ENCODE measurements around the gene PRELID1.
"Not testable (repeated sequence)": the region's sequence is repeated elsewhere in the genome, so short reads cannot be mapped to it uniquely, and the experiment has no call there.

Gene PRELID1

GRCh38 chr5:177299697-177300096 is 3.9 kb upstream of the PRELID1 start:
- in situ Hi-C loops (cut with MboI; ENCODE audit: low sequenced_read_pairs): no loop called here

- in situ Hi-C loops (cut with MboI; ENCODE audit: low sequenced_read_pairs): no loop called here
Measured at GRCh38 chr5:177300236-177300880, 3.2 kb upstream of the PRELID1 start.

GRCh38 chr5:177300951-177301350 is 2.6 kb upstream of the PRELID1 start:
- in situ Hi-C loops (cut with MboI; ENCODE audit: low sequenced_read_pairs): no loop called here

- in situ Hi-C loops (cut with MboI; ENCODE audit: low sequenced_read_pairs): no loop called here
Measured at GRCh38 chr5:177301503-177302165, 2.0 kb upstream of the PRELID1 start.

GRCh38 chr5:177302354-177303110 is 1.1 kb upstream of the PRELID1 start:
- in situ Hi-C loops (cut with MboI; ENCODE audit: low sequenced_read_pairs): no loop called here

- in situ Hi-C loops (cut with MboI; ENCODE audit: low sequenced_read_pairs): no loop called here
Measured at GRCh38 chr5:177303925-177304391, 359 bp downstream of the PRELID1 start.

GRCh38 chr5:177304392-177305119 is 957 bp downstream of the PRELID1 start:
- in situ Hi-C loops (cut with MboI; ENCODE audit: low sequenced_read_pairs): no loop called here

- in situ Hi-C loops (cut with MboI; ENCODE audit: low sequenced_read_pairs): not testable (repeated sequence)
Measured at GRCh38 chr5:177306103-177306640, 2.6 kb downstream of the PRELID1 start.

- in situ Hi-C loops (cut with MboI; ENCODE audit: low sequenced_read_pairs): no loop called here
Measured at GRCh38 chr5:177306674-177307543, 3.3 kb downstream of the PRELID1 start.

GRCh38 chr5:177307544-177308363 is 4.2 kb downstream of the PRELID1 start:
- in situ Hi-C loops (cut with MboI; ENCODE audit: low sequenced_read_pairs): no loop called here

- in situ Hi-C loops (cut with MboI; ENCODE audit: low sequenced_read_pairs): no loop called here
Measured at GRCh38 chr5:177308740-177309139, 5.1 kb downstream of the PRELID1 start.

GRCh38 chr5:177309351-177310191 is 6.0 kb downstream of the PRELID1 start:
- in situ Hi-C loops (cut with MboI; ENCODE audit: low sequenced_read_pairs): no loop called here

- in situ Hi-C loops (cut with MboI; ENCODE audit: low sequenced_read_pairs): no loop called here
Measured at GRCh38 chr5:177310332-177310731, 6.7 kb downstream of the PRELID1 start.

- in situ Hi-C loops (cut with MboI; ENCODE audit: low sequenced_read_pairs): no loop called here
Measured at GRCh38 chr5:177310757-177311391, 7.3 kb downstream of the PRELID1 start.

GRCh38 chr5:177311392-177311722 is 7.8 kb downstream of the PRELID1 start:
- in situ Hi-C loops (cut with MboI; ENCODE audit: low sequenced_read_pairs): no loop called here

- in situ Hi-C loops (cut with MboI; ENCODE audit: low sequenced_read_pairs): no loop called here
Measured at GRCh38 chr5:177311723-177312648, 8.4 kb downstream of the PRELID1 start, which contains the start of gene MXD3. TSS of gene MXD3 (minus strand) at chr5:177311898. CDS start at chr5:177311830, 68 bp downstream.

All from hTERT RPE-1 (cell line).